Transverse colon (tissue), 4 donors: ENCODE data around the gene CCDC6.

ENCODE experiments used
- EP300 ChIP-seq: sonication (generic); formaldehyde crosslinking; IDR thresholded peaks from one replicate; pipeline ENCODE4 v1.6.1; 2017; ENCODE audit warnings: antibody characterized with exemption, low read depth
- POLR2AphosphoS5 ChIP-seq, 3 donors: sonication (generic); formaldehyde crosslinking; IDR thresholded peaks; one replicate each; pipeline ENCODE4 v1.6.1; 2016; ENCODE audit warnings: antibody characterized with exemption in 3 of 3
- TF ChIP-seq, protein P1 (sequence below), 5 experiments: fragments of 200-600 bp in 3 of 5; fragments of 450-650 bp in 2 of 5; sonication (generic) in 3 of 5; IDR thresholded peaks; 1 replicate in 2 of 5; 2 replicates in 3 of 5; pipeline ENCODE4 v1.5.1; 2016 to 2017; ENCODE audit warnings: antibody characterized with exemption in 5 of 5, inconsistent platforms in 3 of 5, mild to moderate bottlenecking in 2 of 5, moderate library complexity in 1 of 5

DNA sequence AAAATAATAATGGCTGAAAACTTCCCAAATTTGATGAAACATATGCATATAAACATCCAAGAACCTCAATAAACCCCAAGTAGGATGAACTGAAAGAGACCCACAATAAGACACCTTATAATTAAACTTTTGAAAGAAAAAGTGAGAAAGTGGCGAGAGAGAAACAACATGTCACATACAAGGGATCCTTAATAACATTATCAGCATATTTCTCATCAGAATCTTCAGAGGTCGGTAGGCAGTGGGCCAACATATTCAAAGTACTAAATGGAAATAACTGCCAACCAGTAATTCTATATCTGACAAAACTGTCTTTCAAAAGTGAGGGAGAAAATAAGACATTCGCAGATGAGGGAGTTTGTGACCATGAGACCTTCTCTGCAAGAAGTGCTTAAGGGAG lies 16.6 kb upstream of the CCDC6 start:
- TF ChIP-seq, protein P1, sequence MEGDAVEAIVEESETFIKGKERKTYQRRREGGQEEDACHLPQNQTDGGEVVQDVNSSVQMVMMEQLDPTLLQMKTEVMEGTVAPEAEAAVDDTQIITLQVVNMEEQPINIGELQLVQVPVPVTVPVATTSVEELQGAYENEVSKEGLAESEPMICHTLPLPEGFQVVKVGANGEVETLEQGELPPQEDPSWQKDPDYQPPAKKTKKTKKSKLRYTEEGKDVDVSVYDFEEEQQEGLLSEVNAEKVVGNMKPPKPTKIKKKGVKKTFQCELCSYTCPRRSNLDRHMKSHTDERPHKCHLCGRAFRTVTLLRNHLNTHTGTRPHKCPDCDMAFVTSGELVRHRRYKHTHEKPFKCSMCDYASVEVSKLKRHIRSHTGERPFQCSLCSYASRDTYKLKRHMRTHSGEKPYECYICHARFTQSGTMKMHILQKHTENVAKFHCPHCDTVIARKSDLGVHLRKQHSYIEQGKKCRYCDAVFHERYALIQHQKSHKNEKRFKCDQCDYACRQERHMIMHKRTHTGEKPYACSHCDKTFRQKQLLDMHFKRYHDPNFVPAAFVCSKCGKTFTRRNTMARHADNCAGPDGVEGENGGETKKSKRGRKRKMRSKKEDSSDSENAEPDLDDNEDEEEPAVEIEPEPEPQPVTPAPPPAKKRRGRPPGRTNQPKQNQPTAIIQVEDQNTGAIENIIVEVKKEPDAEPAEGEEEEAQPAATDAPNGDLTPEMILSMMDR (IDR thresholded peaks at IDR 0.05) = no peak
- TF ChIP-seq POLR2AphosphoS5 (IDR thresholded peaks at IDR 0.05) = no peak
- no peak for TF ChIP-seq EP300
